HL-60 (cell line): ENCODE results near the gene MAMSTR.

Experiments
- DNase-seq, 2 experiments: peaks; one replicate each; pipeline ENCODE4 v3.0.0-alpha.2; 2010 to 2020; ENCODE audit warnings: low read depth in 1 of 2, low spot score in 1 of 2
- H3K27ac ChIP-seq: fragments of 250-450 bp; sonication (Bioruptor Pico); replicated peaks from 2 replicates; pipeline ENCODE4 v1.5.1; 2020; ENCODE audit warnings: mild to moderate bottlenecking, moderate library complexity
- H3K27me3 ChIP-seq: fragments of 250-450 bp; sonication (Bioruptor Pico); 2 replicates; pipeline ENCODE4 v1.5.1; 2021; ENCODE audit warnings: mild to moderate bottlenecking, moderate library complexity; ENCODE audit not compliant: insufficient read depth, poor library complexity, severe bottlenecking
- H3K4me3 ChIP-seq: replicated peaks from 2 replicates; pipeline ENCODE4 v1.5.1; 2011; ENCODE audit warnings: mild to moderate bottlenecking, control low read depth, low read length; ENCODE audit not compliant: insufficient read depth
- GABPA ChIP-seq: IDR thresholded peaks from 2 replicates; pipeline ENCODE4 v1.6.1; 2012; ENCODE audit warnings: low read depth
- POLR2AphosphoS5 ChIP-seq: IDR thresholded peaks from 2 replicates; pipeline ENCODE4 v1.6.1; 2012; ENCODE audit warnings: low read depth
- REST ChIP-seq: IDR thresholded peaks from 2 replicates; pipeline ENCODE4 v1.6.1; 2012; ENCODE audit warnings: low read depth; ENCODE audit not compliant: insufficient replicate concordance
- SPI1 ChIP-seq: IDR thresholded peaks from 2 replicates; pipeline ENCODE4 v1.6.1; 2012; ENCODE audit warnings: low read depth, mild to moderate bottlenecking, borderline replicate concordance
- TF ChIP-seq, protein P1 (sequence below): IDR thresholded peaks from one replicate; pipeline ENCODE4 v1.5.1; 2011; ENCODE audit warnings: low read length, control low read depth, inconsistent platforms; ENCODE audit not compliant: insufficient read depth

Gene MAMSTR

DNA sequence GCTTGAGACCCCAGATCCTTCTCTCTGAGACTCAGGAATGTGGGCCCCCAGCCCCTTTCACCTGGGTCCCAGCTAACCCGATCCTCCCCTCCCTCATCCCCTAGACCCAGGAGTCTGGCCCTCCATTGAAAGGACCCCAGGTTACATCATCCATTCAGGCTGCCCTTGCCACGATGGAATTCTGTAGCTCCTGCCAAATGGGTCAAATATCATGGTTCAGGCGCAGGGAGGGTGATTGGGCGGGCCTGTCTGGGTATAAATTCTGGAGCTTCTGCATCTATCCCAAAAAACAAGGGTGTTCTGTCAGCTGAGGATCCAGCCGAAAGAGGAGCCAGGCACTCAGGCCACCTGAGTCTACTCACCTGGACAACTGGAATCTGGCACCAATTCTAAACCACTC is 36.3 kb upstream of the MAMSTR start:
- H3K27me3 ChIP-seq, result peaks cover 41% of the 10 kb centered on the region
- TF ChIP-seq, protein P1, sequence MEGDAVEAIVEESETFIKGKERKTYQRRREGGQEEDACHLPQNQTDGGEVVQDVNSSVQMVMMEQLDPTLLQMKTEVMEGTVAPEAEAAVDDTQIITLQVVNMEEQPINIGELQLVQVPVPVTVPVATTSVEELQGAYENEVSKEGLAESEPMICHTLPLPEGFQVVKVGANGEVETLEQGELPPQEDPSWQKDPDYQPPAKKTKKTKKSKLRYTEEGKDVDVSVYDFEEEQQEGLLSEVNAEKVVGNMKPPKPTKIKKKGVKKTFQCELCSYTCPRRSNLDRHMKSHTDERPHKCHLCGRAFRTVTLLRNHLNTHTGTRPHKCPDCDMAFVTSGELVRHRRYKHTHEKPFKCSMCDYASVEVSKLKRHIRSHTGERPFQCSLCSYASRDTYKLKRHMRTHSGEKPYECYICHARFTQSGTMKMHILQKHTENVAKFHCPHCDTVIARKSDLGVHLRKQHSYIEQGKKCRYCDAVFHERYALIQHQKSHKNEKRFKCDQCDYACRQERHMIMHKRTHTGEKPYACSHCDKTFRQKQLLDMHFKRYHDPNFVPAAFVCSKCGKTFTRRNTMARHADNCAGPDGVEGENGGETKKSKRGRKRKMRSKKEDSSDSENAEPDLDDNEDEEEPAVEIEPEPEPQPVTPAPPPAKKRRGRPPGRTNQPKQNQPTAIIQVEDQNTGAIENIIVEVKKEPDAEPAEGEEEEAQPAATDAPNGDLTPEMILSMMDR, result no peak
- TF ChIP-seq REST (no peak), GABPA (no peak), POLR2AphosphoS5 (no peak), SPI1 (no peak)
- H3K4me3 ChIP-seq, result no peak overlapping the region
- no peak for DNase-seq
- H3K27ac ChIP-seq, result no peak overlapping the region

- Histone ChIP-seq H3K4me3 (no peak within 1 kb of the TSS), H3K27ac (no peak within 1 kb of the TSS), H3K27me3 (peaks cover 35% of the 10 kb centered on the region)
- no peak for TF ChIP-seq SPI1
- TF ChIP-seq, protein P1, result no peak
- TF ChIP-seq GABPA, result no peak
- no peak for TF ChIP-seq POLR2AphosphoS5
- TF ChIP-seq REST, result no peak
- no peak for DNase-seq
Measured at GRCh38 chr19:48755084-48755641, 35.6 kb upstream of the MAMSTR start, which contains the start of gene FGF21. TSS of gene FGF21 (plus strand) at chr19:48755524. CDS start at chr19:48756237, 713 bp downstream.

DNA sequence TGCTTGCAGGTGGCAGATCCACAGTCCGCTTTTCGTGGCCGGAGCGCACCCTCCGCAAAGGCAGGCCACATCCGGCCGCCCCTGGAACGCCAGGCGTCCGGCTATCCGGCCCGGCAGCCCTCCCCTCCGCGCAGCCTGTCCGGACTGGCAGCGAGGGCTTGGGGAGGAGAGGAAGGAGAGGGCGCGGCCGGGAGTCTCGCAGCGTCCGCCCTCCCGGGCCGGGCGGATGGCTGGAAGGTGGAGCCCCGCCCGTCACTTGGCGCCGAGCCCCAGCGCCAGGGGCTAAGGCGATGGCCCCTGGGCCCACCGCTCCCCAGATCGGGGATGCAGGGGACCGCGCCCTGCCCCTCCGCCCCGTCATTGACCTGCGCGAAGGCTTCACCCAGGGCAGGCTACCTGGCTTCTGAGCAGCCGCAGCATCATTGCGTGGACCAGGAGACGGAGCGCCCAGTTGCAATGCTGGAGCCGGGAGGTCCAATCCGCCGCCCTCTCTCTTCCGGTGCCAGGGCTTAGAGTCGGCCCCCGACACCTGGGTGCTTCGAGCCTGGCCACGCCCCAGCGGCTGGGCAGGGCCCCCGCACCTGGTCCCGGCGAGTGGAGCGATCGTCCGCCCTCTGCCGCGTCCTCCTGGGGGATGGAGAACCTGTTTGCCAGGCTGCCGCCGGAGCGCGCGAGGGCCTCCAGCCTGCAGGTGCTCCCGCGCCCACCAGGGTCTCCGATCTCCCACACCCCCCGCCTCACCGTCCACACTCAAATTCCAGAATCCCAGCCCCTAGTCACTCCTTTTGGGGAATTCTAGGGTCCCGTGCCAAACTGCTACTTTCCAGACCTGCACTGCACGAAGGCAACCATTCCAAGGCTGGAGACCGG is 33.2 kb upstream of the MAMSTR start, which contains the start of gene FUT1:
FUT1 (minus strand) TSS at position 146 of the 870 bp plus-strand sequence. CDS start 1,360 bp downstream, outside the sequence.
- DNase-seq, result no peak
- TF ChIP-seq REST, result no peak
- TF ChIP-seq SPI1, result no peak
- TF ChIP-seq, protein P1, result no peak
- TF ChIP-seq GABPA, result no peak
- TF ChIP-seq POLR2AphosphoS5, result no peak
- H3K4me3 ChIP-seq, result no peak within 1 kb of the TSS
- H3K27ac ChIP-seq, result no peak within 1 kb of the TSS
- H3K27me3 ChIP-seq, result peaks cover 36% of the 10 kb centered on the region
